Astrocyte of the cerebellum (primary cell): ENCODE results near the gene RNASE9.
"Not testable (repeated sequence)": the region's sequence is repeated elsewhere in the genome, so short reads cannot be mapped to it uniquely, and the experiment has no call there.

Experiments used
- DNase-seq: peaks from one replicate; pipeline ENCODE4 v3.0.0-alpha.2; 2011; ENCODE audit warnings: low read depth
- H3K4me3 ChIP-seq: 2 replicates; pipeline ENCODE4 v1.5.1; 2011; ENCODE audit warnings: mild to moderate bottlenecking, low read depth, low read length, moderate library complexity
- in situ Hi-C: cut with HindIII; loops from 2 replicates; pipeline ENCODE4 v1.10.0; 2017; ENCODE audit warnings: low sequenced_read_pairs
- TF ChIP-seq, protein P1 (sequence below): IDR thresholded peaks from 2 replicates; pipeline ENCODE4 v1.5.1; 2012; ENCODE audit warnings: low read length, low read depth, moderate library complexity, mild to moderate bottlenecking; ENCODE audit errors: missing control alignments

RNASE9 gene

GRCh38 chr14:20606190-20606901 lies 45.5 kb upstream of the RNASE9 start:
- DNase-seq: no peak
- no peak overlapping the region for H3K4me3 ChIP-seq
- in situ Hi-C loops: no loop called here
- TF ChIP-seq, protein P1, sequence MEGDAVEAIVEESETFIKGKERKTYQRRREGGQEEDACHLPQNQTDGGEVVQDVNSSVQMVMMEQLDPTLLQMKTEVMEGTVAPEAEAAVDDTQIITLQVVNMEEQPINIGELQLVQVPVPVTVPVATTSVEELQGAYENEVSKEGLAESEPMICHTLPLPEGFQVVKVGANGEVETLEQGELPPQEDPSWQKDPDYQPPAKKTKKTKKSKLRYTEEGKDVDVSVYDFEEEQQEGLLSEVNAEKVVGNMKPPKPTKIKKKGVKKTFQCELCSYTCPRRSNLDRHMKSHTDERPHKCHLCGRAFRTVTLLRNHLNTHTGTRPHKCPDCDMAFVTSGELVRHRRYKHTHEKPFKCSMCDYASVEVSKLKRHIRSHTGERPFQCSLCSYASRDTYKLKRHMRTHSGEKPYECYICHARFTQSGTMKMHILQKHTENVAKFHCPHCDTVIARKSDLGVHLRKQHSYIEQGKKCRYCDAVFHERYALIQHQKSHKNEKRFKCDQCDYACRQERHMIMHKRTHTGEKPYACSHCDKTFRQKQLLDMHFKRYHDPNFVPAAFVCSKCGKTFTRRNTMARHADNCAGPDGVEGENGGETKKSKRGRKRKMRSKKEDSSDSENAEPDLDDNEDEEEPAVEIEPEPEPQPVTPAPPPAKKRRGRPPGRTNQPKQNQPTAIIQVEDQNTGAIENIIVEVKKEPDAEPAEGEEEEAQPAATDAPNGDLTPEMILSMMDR: peak; percentile 53

GRCh38 chr14:20603813-20604690 lies 43.2 kb upstream of the RNASE9 start:
- no peak overlapping the region for H3K4me3 ChIP-seq
- DNase-seq: no peak
- in situ Hi-C loops: no loop called here
- TF ChIP-seq, protein P1: no peak

DNA sequence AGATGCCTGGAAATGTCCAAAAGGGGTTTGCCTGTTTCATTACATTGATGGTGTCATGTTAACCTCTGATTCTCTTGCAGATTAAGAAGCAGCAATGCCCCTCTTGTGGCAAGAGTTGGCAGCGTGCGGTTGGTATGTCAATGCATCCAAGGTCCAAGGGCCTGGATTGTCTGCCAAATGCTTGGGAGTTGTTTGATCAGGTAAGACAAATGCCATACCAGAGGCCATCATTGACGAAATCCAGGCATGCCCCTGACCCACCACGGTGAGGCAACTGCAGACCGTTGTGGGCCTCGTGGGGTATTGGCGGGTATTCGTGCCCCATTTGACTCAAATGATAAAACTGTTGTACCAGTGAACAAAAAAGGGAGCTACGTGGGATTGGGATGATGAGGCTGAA lies 41.7 kb upstream of the RNASE9 start:
- no peak overlapping the region for H3K4me3 ChIP-seq
- in situ Hi-C loops: no loop called here
- no peak for DNase-seq
- TF ChIP-seq, protein P1: no peak

DNA sequence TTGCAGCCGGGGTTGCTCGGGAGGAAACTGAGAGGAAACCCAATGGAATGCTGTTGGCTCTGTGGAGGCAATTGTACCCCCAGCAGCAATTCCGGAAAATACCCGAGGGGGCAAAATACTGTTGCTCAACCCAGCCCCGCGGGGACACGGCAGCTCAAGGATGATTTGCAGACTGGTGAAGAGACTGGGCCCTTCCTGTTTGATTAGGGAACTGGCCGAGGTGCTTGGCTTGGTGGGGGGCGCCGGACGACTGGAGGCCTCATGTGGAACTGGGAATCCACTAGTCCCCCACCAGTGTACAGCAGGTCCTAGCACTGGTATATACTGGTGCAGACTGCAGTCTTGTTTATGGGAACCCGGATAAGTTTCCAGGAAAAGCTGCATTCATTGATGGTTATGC lies 40.7 kb upstream of the RNASE9 start:
- no peak for DNase-seq
- no peak overlapping the region for H3K4me3 ChIP-seq
- in situ Hi-C loops: no loop called here
- TF ChIP-seq, protein P1: no peak

DNA sequence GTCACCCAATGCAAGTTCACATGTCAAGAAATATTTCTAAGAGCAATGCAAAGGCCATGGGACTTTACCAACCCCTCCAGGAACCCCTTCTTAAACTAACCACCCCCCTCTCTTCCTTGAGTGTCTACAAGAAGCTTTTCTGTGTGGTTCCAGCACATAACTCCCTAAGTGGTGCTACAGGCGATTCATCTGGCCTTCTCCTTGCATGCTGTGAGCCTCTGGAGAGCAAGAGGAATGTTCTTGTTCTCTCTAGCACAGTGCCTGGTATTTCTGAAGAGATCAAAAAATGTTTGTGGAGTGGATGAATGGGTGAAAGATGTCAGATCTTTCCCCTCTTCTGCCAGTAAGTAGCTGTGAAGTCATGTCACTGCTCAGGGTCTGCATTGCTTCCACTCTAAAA lies 36.3 kb upstream of the RNASE9 start:
- in situ Hi-C loops: no loop called here
- no peak overlapping the region for H3K4me3 ChIP-seq
- TF ChIP-seq, protein P1: no peak
- DNase-seq: no peak

DNA sequence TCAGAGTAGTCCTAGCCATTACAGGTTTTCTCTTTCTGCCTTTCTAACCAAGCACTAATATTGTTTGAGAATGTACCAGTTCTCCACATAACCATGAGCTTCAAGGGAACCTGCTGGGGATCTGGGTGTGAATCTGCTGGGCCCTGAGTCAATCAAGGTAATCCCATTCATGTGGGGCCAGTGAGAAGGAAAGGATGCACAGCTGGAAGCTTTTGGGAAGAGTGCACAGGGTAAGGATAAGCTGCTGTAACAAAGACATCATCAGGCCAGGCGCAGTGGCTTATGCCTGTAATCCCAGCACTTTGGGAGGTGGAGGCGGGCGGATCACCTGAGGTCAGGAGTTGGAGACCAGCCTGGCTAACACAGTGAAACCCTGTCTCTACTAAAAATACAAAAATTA lies 34.9 kb upstream of the RNASE9 start:
- in situ Hi-C loops, H3K4me3 ChIP-seq, DNase-seq: not testable (repeated sequence)

DNA sequence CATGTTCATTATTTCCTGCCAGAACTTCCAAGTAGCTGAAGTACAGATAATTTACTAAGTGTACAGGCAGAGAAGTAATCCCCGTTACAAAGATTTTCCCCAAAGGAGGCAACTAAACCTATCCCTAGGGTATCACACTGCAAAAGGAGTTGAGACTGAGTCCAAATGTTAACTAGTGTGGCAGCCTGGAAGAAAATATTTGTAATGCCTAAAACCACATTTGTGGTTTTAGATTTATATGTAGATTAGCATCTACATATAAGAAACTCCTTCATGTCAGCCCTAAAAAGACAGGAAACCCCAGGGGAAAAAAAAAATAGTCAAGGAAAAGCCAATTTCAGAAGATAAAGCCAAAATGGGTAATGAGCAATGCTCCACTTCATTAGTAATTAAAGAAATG lies 31.7 kb upstream of the RNASE9 start:
- H3K4me3 ChIP-seq: no peak overlapping the region
- in situ Hi-C loops: no loop called here
- no peak for DNase-seq
- TF ChIP-seq, protein P1: no peak
